ENCODE measurements around the gene SNX19.
A peak's percentile ranks its signal among the peaks of the same experiment; 100 is the strongest.

SNX19 gene

DNA sequence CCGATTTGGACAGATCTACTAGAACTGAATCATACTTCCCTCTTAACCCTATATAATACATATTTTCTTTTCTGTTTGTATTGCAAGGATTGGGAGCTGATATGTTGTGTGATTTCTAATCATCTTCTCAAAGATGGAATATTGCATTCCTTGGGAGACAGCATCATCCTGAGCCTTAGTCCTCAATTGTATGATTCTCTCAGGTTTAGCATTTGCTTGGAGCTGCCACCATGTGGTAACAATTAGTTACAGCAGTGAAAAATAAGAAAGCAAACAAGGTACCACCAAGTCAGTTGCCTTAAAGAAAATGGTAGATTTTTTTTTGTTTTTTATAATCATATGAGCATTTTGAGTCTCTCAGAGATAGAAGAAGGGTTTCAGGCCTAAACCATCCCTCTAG, 11.9 kb downstream of the SNX19 start:
- DNase-seq = peak; percentile 17

DNA sequence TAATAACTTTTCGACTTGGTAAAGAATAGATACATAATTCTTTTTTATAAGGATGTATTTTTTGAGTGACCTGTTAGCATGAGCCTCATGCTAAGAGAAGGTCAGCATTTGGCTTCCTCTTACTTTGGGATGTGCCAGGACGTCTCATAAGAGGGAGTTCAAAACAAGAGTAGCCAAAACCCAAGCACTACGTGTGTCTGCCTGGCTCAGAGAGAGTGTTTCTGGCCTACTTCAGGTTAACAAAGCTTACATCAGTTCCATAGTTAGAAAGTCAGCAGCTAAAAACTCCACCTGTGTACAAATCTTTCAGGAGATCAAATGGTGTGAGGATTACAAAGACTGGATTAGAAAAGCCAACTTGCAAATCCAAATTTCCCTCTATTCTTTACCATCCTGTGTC, 13.9 kb downstream of the SNX19 start:
- DNase-seq = no peak

GRCh38 chr11:130899106-130899505, 17.2 kb downstream of the SNX19 start:
- no peak for DNase-seq

GRCh38 chr11:130897262-130898182, 18.8 kb downstream of the SNX19 start:
- no peak for DNase-seq

- DNase-seq = peak; percentile 82
Measured at GRCh38 chr11:130894322-130895025, 21.8 kb downstream of the SNX19 start.

DNA sequence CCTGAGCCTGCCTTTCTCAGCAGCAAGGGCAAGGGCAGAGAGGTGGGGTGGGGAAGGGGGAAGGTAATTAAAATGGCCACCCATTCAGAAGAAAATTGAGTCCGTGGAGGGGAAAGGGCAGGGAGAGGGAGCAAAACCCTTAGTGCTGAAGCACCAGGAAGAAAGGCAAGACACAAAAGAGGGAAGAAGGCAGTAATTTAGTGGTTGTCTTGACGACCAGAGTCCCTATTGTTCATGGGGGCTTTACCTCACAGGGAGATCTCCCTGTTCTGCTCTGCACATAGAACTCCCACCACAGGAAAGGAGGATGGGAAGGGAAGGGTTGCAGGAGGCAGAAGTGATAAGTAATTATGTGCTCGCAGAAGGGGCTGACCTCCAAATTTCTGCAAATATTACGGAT, 23.4 kb downstream of the SNX19 start:
- DNase-seq = no peak

- no peak for DNase-seq
Measured at GRCh38 chr11:130891326-130891725, 25.0 kb downstream of the SNX19 start.

- no peak for DNase-seq
Measured at GRCh38 chr11:130890039-130890745, 26.1 kb downstream of the SNX19 start.

DNA sequence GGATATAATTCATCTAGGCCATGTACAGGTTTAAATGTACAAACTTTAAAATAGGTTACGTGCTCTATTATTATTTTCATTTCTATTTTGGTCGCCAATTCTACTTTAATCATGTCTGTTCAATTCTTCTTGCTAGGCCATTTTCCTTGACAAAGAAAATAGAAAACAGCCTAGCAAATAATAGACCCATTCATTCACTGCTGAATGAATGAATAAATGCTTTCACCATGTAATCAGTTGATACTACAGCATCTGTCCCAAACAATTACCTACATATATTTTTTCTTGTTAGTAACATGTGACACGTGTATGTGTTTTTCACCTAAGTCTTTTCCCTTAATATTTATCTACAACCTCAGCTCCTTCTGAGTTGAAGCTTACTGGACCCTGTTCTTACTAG, 27.5 kb downstream of the SNX19 start:
- DNase-seq = no peak

DNA sequence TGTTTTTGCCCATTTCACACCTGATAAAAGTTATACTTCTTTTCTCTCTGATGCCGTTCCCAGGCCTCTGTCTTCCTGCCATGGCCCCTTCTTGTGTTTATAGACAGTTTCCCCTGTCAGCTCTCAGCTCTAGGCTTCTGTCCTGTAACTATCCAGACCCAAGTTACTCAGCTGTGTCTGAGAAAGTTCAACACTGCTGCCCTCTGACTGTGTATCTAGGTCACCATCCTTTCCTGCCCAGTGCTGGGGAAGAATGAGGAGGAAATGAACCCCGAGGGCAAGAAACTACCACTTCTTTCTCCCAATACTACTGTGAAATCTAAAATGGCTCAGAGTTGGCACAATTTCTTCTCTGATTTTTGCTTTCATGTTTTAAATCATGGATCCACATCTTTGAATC, 29.6 kb downstream of the SNX19 start:
- DNase-seq = no peak

GRCh38 chr11:130882138-130882551, 34.1 kb downstream of the SNX19 start:
- DNase-seq = no peak

- no peak for DNase-seq
Measured at GRCh38 chr11:130881475-130882137, 34.7 kb downstream of the SNX19 start.

DNA sequence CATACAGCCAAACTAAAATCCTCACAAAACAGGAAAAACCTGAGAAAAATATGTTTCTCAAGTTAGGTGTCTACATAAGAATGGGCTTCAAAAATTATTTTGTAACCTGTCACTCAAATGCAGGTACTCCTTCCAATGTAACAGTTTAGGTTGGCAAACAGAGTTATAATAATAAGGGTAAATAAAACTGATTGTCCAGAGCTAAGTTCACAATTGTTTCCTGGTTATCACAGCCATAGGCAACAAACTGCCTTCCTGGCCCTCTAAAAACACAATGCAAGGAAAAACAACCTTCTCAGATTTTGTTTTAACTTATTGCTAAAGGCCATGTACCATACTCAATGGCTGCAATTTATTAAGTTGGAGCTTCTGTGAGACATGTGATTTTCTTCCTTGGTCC, 36.4 kb downstream of the SNX19 start:
- no peak for DNase-seq

GRCh38 chr11:130876931-130877915, 39.1 kb downstream of the SNX19 start:
- DNase-seq = no peak

GRCh38 chr11:130876100-130876499, 40.2 kb downstream of the SNX19 start:
- no peak for DNase-seq

DNA sequence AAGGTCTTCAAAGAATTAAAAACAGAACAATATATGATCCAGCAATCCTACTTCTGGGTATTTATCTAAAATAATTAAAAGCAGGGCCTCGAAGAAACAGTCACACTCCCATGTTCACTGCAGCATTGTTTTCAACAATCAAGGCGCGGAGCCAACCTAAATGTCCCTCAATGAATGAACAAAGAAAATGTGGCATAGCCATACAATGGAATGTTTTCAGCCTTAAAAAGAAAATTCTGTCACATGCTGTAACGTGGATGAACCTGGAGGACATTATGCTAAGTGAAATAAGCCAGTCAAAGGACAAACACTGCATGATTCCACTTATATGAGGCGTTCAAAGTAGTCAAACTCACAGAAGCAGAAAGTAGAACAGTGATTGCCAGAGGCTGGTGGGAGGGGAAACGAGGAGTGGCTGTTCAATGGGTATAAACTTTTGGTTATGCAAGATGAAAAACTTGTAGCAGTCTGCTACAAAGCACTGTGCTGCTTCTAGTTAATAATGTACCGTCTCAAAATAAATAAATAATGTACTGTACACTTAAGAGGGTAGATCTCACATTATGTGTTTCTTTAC, 41.2 kb downstream of the SNX19 start:
- no peak for DNase-seq

GRCh38 chr11:130874396-130874795, 41.9 kb downstream of the SNX19 start:
- no peak for DNase-seq

GRCh38 chr11:130873761-130874160, 42.5 kb downstream of the SNX19 start:
- DNase-seq = no peak

- DNase-seq = no peak
Measured at GRCh38 chr11:130872981-130873380, 43.3 kb downstream of the SNX19 start.

DNA sequence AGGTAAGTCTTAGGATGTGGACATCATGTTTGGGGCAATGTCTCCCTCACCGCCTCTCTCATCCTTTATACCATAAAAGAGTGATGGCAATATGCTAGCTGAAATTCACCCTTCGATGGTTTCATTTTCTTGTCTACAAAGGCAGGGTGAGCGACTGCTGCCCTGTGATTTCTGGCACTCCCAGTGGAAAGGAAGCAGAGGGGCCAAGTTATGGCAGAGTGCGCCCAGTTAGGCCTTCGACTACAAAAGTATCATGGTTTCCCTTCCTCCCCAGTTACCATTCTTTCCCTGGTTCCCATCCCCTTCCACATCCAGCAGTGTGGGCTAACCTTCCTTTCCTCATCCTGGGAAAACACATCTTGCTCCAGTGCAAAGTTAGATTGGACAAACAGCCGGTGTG, 43.8 kb downstream of the SNX19 start:
- no peak for DNase-seq

GRCh38 chr11:130872102-130872501, 44.2 kb downstream of the SNX19 start:
- no peak for DNase-seq
